Sigmoid colon (tissue), 7 donors: Measurements from ENCODE around the gene SBF2. TPM values are rescaled to one million over a fixed set of nuclear protein-coding genes. Genes with fewer than 3 reads are reported as not detected.

Source experiments
- DNase-seq: peaks from one replicate; pipeline ENCODE4 v3.0.0-alpha.2; 2019
- H3K27ac ChIP-seq, 4 donors: fragments of 200-600 bp; sonication (generic); one replicate each; pipeline ENCODE4 v1.5.1; 2016 to 2019; ENCODE audit warnings: mild to moderate bottlenecking in 1 of 4
- H3K27me3 ChIP-seq, 3 donors: fragments of 200-600 bp; sonication (generic); one replicate each; pipeline ENCODE4 v1.5.1; 2019; ENCODE audit warnings: mild to moderate bottlenecking in 1 of 3
- H3K36me3 ChIP-seq, 4 donors: fragments of 200-600 bp; sonication (generic); one replicate each; pipeline ENCODE4 v1.5.1; 2016 to 2019
- H3K4me1 ChIP-seq, 4 donors: fragments of 200-600 bp; sonication (generic); one replicate each; pipeline ENCODE4 v1.5.1; 2017 to 2019
- H3K4me3 ChIP-seq, 4 donors: fragments of 200-600 bp; sonication (generic); one replicate each; pipeline ENCODE4 v1.5.1; 2017 to 2019; ENCODE audit warnings: mild to moderate bottlenecking in 2 of 4, moderate library complexity in 1 of 4
- H3K9me3 ChIP-seq, 4 donors: fragments of 200-600 bp in 3 of 4; sonication (generic) in 3 of 4; one replicate each; pipeline versions ENCODE4 v1.5.1 to v1.6.1; 2013 to 2019
- EP300 ChIP-seq, 4 donors: sonication (generic); formaldehyde crosslinking; IDR thresholded peaks; one replicate each; pipeline ENCODE4 v1.6.1; 2017; ENCODE audit warnings: antibody characterized with exemption in 4 of 4
- POLR2A ChIP-seq, 2 donors: fragments of 450-650 bp; IDR thresholded peaks; one replicate each; pipeline ENCODE4 v1.6.1; 2016; ENCODE audit warnings: antibody characterized with exemption in 2 of 2, mild to moderate bottlenecking in 2 of 2, moderate library complexity in 2 of 2
- POLR2AphosphoS5 ChIP-seq, 4 donors: sonication (generic); formaldehyde crosslinking; IDR thresholded peaks; one replicate each; pipeline ENCODE4 v1.6.1; 2017; ENCODE audit warnings: antibody characterized with exemption in 4 of 4
- WGBS, 2 donors: extraction: QIAGEN DNeasy Blood & Tissue Kit; methylation state at CpG; one replicate each; pipeline ENCODE4 v1.1.7; 2013; 5-methylcytosine and 5-hydroxymethylcytosine counted together
- intact Hi-C: fragments of 100-400 bp; cut with DNase I; formaldehyde crosslinking; loops from one replicate; pipeline ENCODE4 v1.15.1; 2023
- polyA plus RNA-seq, 3 donors: library from polyadenylated mRNA; stranded (reverse); fragments of 200-250 nt; gene quantifications; one replicate each; pipeline ENCODE4 v1.2.3, GENCODE V29; 2013
- total RNA-seq, 4 donors: library from RNA; depleted of rRNA; stranded (reverse); fragments of >200 nt; gene quantifications; one replicate each; pipeline ENCODE4 v1.1.0, GENCODE V29; 2016
- TF ChIP-seq, protein P1 (sequence below), 4 experiments: fragments of 450-650 bp in 3 of 4; fragments of 200-600 bp in 1 of 4; IDR thresholded peaks; one replicate each; pipeline ENCODE4 v1.5.1; 2016 to 2019; ENCODE audit warnings: antibody characterized with exemption in 4 of 4, mild to moderate bottlenecking in 3 of 4, moderate library complexity in 2 of 4
- donor health status: healthy with polysubstance abuse.
- donor health status: Bipolar disorder and iron deficiency.
- donor health status: healthy.

Gene SBF2
- total and polyA plus RNA-seq, 7 donors: 9.5 to 67.5 (median 47.1) TPM

DNA sequence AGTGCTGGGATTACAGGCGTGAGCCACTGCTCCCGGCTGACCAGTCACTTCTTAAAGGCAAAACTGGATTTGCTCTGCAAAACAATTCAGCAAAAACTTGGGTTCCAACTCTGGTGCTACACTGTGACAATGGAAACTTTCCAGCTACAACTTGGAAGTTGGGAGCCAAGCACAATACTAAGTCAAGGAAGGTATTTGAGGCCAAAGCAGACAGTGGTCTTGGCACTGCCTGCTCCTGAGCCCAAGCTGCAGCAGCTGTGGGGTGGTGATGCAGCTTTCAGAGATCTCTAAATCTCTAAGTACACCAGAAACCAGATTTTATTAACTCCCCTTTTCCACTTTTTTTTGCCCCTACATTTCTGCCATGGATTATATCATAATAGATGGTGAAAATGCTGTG is 28.4 kb upstream of the SBF2 start:
- intact Hi-C loops: loop anchor here (5.0 to 10.0 kb wide), 3 partner anchors 352 to 565 kb away; no protein-coding TSS in a partner anchor
- H3K27ac ChIP-seq: peak overlapping the region; percentile 75 to 81 (median 80)
- no peaks in the 10 kb centered on the region for H3K9me3 ChIP-seq
- no peak for DNase-seq
- no peak for TF ChIP-seq POLR2AphosphoS5 (IDR thresholded peaks at IDR 0.05)
- no peak for TF ChIP-seq EP300 (IDR thresholded peaks at IDR 0.05)
- no peak for TF ChIP-seq POLR2A (IDR thresholded peaks at IDR 0.05)
- TF ChIP-seq, protein P1, sequence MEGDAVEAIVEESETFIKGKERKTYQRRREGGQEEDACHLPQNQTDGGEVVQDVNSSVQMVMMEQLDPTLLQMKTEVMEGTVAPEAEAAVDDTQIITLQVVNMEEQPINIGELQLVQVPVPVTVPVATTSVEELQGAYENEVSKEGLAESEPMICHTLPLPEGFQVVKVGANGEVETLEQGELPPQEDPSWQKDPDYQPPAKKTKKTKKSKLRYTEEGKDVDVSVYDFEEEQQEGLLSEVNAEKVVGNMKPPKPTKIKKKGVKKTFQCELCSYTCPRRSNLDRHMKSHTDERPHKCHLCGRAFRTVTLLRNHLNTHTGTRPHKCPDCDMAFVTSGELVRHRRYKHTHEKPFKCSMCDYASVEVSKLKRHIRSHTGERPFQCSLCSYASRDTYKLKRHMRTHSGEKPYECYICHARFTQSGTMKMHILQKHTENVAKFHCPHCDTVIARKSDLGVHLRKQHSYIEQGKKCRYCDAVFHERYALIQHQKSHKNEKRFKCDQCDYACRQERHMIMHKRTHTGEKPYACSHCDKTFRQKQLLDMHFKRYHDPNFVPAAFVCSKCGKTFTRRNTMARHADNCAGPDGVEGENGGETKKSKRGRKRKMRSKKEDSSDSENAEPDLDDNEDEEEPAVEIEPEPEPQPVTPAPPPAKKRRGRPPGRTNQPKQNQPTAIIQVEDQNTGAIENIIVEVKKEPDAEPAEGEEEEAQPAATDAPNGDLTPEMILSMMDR (IDR thresholded peaks at IDR 0.05): no peak
- no peak overlapping the region for H3K4me3 ChIP-seq
- no peaks in the 10 kb centered on the region for H3K27me3 ChIP-seq
- H3K36me3 ChIP-seq: no peaks in the 10 kb centered on the region
- WGBS, 2 donors: 95% methylated on average over 2 of the region's 2 CpGs
- H3K4me1 ChIP-seq: peaks cover 0 to 87% (median 75%) of the 10 kb centered on the region in 4 donors

DNA sequence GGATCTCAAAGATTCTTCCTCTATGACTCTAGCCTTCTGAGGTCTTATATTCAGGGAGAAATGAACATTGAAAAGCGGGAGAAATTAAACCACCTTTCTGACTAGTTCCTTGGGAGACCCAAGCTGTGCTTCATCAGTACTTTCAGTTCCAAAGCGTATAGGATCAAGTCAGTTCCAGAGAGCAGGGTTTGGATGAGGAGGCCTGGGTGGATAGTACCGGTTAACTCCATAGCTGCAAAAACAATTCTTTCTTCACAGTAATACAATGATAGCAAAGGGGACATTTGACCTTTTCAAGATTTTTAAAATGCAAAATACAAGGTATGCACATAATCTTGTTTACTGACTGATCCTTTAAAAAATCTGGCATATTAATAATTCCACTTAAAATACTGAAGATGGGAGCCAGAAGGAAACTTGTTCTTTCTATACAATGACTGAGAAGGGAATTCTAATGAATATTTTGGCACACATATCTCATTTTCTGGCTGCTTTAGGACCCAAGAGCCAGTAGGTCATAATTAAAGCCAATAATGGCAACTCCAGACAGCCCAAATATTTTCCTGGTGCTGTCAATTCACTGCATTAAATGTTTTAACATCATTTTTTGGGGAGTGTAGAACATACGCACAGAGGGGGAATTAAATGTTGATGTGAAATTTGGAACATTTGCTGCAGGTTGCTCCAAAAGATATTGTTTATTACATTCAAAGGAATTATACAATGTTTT is 26.9 kb upstream of the SBF2 start:
- intact Hi-C loops: loop anchor here (5.0 to 10.0 kb wide), 3 partner anchors 354 to 564 kb away; no protein-coding TSS in a partner anchor
- WGBS, 2 donors: 90 to 94% methylated on average over 4 of the region's 4 CpGs
- H3K4me1 ChIP-seq: peaks cover 0 to 81% (median 68%) of the 10 kb centered on the region in 4 donors
- no peaks in the 10 kb centered on the region for H3K27me3 ChIP-seq
- H3K27ac ChIP-seq: peak overlapping the region; percentile 75 to 81 (median 80)
- no peak overlapping the region for H3K4me3 ChIP-seq
- TF ChIP-seq, protein P1 (IDR thresholded peaks at IDR 0.05): no peak
- TF ChIP-seq EP300 (IDR thresholded peaks at IDR 0.05) (no peak), POLR2A (IDR thresholded peaks at IDR 0.05) (no peak), POLR2AphosphoS5 (IDR thresholded peaks at IDR 0.05) (no peak)
- no peak for DNase-seq
- no peaks in the 10 kb centered on the region for H3K9me3 ChIP-seq
- no peaks in the 10 kb centered on the region for H3K36me3 ChIP-seq

DNA sequence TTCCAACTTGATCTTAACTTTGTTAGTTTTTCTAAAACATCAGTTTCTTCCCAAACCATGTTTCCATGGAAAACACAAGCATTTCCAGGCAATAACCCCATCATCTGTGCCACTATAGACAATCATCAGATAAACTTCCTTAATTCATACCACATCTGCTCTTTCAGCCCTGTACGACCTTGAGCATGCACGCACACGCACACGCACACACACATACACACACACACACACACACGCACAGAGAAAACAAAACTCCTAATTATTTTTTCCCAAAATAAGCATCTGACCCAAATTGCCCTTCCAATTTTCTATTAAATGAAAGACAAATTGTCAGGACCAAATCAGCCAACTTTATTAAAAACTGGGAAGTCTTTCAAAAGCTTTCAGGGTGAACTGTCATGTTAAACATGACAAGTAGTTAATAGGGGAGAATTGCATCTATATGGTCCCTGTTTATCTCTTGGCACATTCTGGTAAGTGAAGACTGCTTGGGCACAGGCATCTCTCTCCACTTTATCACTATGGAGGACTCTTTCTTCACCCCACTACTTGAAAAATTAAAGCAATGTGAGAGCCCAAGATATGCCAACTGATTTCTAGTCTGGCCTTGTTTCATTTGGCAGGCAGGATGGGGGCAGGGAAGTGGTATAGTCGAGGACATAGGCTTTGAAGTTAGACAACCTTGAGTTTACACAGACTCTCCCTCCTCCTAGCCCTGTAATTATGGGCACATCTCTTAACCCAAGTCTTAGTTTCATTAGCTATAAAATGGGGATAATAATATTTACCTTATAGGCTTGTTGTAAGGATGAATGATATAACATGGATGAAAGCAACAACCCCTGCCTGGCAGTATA is 25.9 kb upstream of the SBF2 start:
- H3K27me3 ChIP-seq: no peaks in the 10 kb centered on the region
- H3K4me3 ChIP-seq: no peak overlapping the region
- no peaks in the 10 kb centered on the region for H3K9me3 ChIP-seq
- H3K27ac ChIP-seq: peak overlapping the region; percentile 75 to 81 (median 80)
- H3K4me1 ChIP-seq: peaks cover 0 to 71% (median 58%) of the 10 kb centered on the region in 4 donors
- intact Hi-C loops: loop anchor here (5.0 to 10.0 kb wide), 3 partner anchors 355 to 563 kb away; no protein-coding TSS in a partner anchor
- H3K36me3 ChIP-seq: no peaks in the 10 kb centered on the region
- no peak for DNase-seq
- peak in 1 of 4 donors; percentile 54 for TF ChIP-seq EP300 (IDR thresholded peaks at IDR 0.05)
- TF ChIP-seq, protein P1 (IDR thresholded peaks at IDR 0.05): no peak
- TF ChIP-seq POLR2AphosphoS5 (IDR thresholded peaks at IDR 0.05): peak in 3 of 4 donors; percentile 29 to 78 (median 47)
- no peak for TF ChIP-seq POLR2A (IDR thresholded peaks at IDR 0.05)
- WGBS, 2 donors: 68% methylated on average over 6 of the region's 6 CpGs

DNA sequence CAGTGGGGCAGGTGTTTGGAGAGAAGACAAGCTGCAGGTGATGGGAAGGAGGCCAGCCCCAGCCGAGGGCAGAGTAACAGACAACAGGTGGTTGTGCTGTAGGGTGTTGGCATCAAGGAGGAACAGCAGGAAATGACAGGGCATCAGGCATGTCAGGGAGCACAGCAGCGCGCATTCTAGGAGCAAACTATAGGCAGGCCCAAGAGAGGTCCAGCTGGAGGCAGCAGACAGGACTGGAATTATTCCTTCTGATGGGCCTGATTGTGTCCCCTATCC is 24.4 kb upstream of the SBF2 start:
- H3K9me3 ChIP-seq: no peaks in the 10 kb centered on the region
- 16 to 40% methylated on average over 3 of the region's 3 CpGs for WGBS, 2 donors
- no peak for DNase-seq
- H3K36me3 ChIP-seq: no peaks in the 10 kb centered on the region
- TF ChIP-seq, protein P1 (IDR thresholded peaks at IDR 0.05): no peak
- TF ChIP-seq EP300 (IDR thresholded peaks at IDR 0.05): no peak
- TF ChIP-seq POLR2A (IDR thresholded peaks at IDR 0.05): no peak
- TF ChIP-seq POLR2AphosphoS5 (IDR thresholded peaks at IDR 0.05): no peak
- no peaks in the 10 kb centered on the region for H3K27me3 ChIP-seq
- intact Hi-C loops: no loop called here
- peaks cover 0 to 56% (median 47%) of the 10 kb centered on the region in 4 donors for H3K4me1 ChIP-seq
- peak overlapping the region; percentile 56 to 81 (median 78) for H3K27ac ChIP-seq
- no peak overlapping the region for H3K4me3 ChIP-seq
